Endothelial cell of umbilical vein (primary cell): Measurements from ENCODE around the gene PSME4.

Experiments used
- CTCF ChIP-seq, 2 donors: IDR thresholded peaks; 1 replicate in 1 of 2; 2 replicates in 1 of 2; pipeline ENCODE4 v1.5.1; 2011; ENCODE audit warnings: low read length in 2 of 2, mild to moderate bottlenecking in 2 of 2, moderate library complexity in 2 of 2, control low read depth in 1 of 2, inconsistent platforms in 1 of 2, low read depth in 1 of 2; ENCODE audit not compliant: insufficient read depth in 1 of 2; ENCODE audit errors: extremely low read depth in 1 of 2
- EZH2 ChIP-seq: IDR thresholded peaks from 2 replicates; pipeline ENCODE4 v1.6.1; 2012; ENCODE audit warnings: borderline replicate concordance, low read depth, mild to moderate bottlenecking, moderate library complexity, low read length, inconsistent platforms; ENCODE audit not compliant: severe bottlenecking
- MAX ChIP-seq: IDR thresholded peaks from 2 replicates; pipeline ENCODE4 v1.6.1; 2011; ENCODE audit not compliant: insufficient read depth, insufficient read length
- POLR2A ChIP-seq: IDR thresholded peaks from 2 replicates; pipeline ENCODE4 v1.6.1; 2012; ENCODE audit warnings: low read depth, mild to moderate bottlenecking, control low read depth, low read length

GRCh38 chr2:53854678-53855077, 116.1 kb downstream of the PSME4 start:
- TF ChIP-seq CTCF (IDR thresholded peaks at IDR 0.05; ENCODE audit: extremely low read depth in 1 of 2, insufficient read depth in 1 of 2, low read depth in 1 of 2, low read length in 2 of 2) = no peak
- TF ChIP-seq EZH2 = no peak
- TF ChIP-seq POLR2A = no peak
- no peak for TF ChIP-seq MAX
